ENCODE results near the gene CLECL1. TPM values are rescaled to one million over a fixed set of nuclear protein-coding genes. Genes with fewer than 3 reads are reported as not detected.
"Not testable (repeated sequence)": the region's sequence is repeated elsewhere in the genome, so short reads cannot be mapped to it uniquely, and the experiment has no call there.

The CLECL1 gene
- total RNA-seq, 2 experiments from 2014 or later: 0.44 to 1.7 TPM

DNA sequence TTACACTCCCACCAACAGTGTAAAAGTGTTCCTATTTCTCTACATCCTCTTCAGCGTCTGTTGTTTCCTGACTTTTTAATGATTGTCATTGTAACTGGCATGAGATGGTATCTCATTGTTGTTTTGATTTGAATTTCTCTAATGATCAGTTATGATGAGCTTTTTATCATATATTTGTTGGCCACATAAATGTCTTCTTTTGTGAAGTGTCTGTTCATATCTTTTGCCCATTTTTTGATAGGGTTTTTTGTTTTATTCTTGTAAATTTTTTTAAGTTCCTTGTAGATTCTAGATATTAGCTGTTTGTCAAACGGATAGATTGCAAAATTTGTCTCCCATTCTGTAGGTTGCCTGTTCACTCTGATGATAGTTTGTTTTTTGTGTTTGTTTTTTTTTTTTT, 49.9 kb downstream of the CLECL1 start:
- H3K36me3 Mint-ChIP-seq (ENCODE audit: low read depth): peaks cover 96% of the 10 kb centered on the region
- not testable (repeated sequence) for H3K27ac ChIP-seq (ENCODE audit: low read depth in 1 of 2, low read length in 2 of 2); H3K27me3 Mint-ChIP-seq; H3K9me3 Mint-ChIP-seq; DNase-seq; H3K27me3 ChIP-seq (ENCODE audit: control insufficient read depth in 1 of 2, insufficient read depth in 2 of 2, low read length in 2 of 2); ATAC-seq (ENCODE audit: poor library complexity); H3K4me3 ChIP-seq (ENCODE audit: low read length)
- peaks cover 83% of the 10 kb centered on the region for H3K4me1 Mint-ChIP-seq (ENCODE audit: low read depth)
- peak overlapping the region; percentile 75 for H3K27ac Mint-ChIP-seq
- H3K9me3 ChIP-seq (ENCODE audit: control insufficient read depth in 1 of 2, insufficient read depth in 1 of 2, low read length in 2 of 2): peaks cover 0 to 19% of the 10 kb centered on the region in 2 experiments
- H3K36me3 ChIP-seq (ENCODE audit: insufficient read depth, low read length): peaks cover 87% of the 10 kb centered on the region
- ChIA-PET POLR2A (interaction anchor here (1.0 to 12.3 kb wide), 6 partner anchors 9 to 34 kb away, joined by 3 to 238 read pairs (median 10); no protein-coding TSS in a partner anchor), CTCF (interaction anchor here (1.1 to 1.5 kb wide), 3 partner anchors 9 to 35 kb away, joined by 3 to 7 read pairs (median 4); no protein-coding TSS in a partner anchor)
- intact Hi-C loops (cut with DNase I, micrococcal nuclease): loop anchor here in 1 of 2 experiments (5.0 kb wide), 1 partner anchor 36 kb away; no protein-coding TSS in a partner anchor
- peak overlapping the region; percentile 12 for H3K4me3 Mint-ChIP-seq
- H3K4me1 ChIP-seq (ENCODE audit: insufficient read depth, low read length): peaks cover 37% of the 10 kb centered on the region

DNA sequence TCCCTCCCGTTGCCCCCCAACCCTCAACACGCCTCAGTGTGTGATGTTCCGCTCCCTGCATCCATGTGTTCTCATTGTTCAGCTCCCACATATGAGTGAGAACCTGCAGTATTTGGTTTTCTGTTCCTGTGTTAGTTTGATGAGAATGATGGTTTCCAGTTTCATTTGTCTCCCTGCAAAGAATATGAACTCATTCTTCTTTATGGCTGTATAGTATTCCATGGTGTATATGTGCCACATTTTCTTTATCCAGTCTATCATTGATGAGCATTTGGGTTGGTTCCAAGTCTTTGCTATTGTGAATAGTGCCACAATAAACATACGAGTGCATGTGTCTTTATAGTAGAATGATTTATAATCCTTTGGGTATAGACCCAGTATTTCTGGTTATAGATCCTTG, 50.4 kb downstream of the CLECL1 start:
- not testable (repeated sequence) for H3K27me3 Mint-ChIP-seq; H3K27me3 ChIP-seq (ENCODE audit: control insufficient read depth in 1 of 2, insufficient read depth in 2 of 2, low read length in 2 of 2); H3K27ac ChIP-seq (ENCODE audit: low read depth in 1 of 2, low read length in 2 of 2); H3K9me3 Mint-ChIP-seq; ATAC-seq (ENCODE audit: poor library complexity); DNase-seq; H3K4me3 ChIP-seq (ENCODE audit: low read length)
- H3K4me1 ChIP-seq (ENCODE audit: insufficient read depth, low read length): peaks cover 36% of the 10 kb centered on the region
- H3K36me3 ChIP-seq (ENCODE audit: insufficient read depth, low read length): peaks cover 83% of the 10 kb centered on the region
- CTCF ChIA-PET: interaction anchor here (1.0 to 1.5 kb wide), 4 partner anchors 8 to 35 kb away, joined by 3 to 7 read pairs (median 4); no protein-coding TSS in a partner anchor
- intact Hi-C loops (cut with DNase I, micrococcal nuclease): loop anchor here in 1 of 2 experiments (5.0 kb wide), 1 partner anchor 35 kb away; no protein-coding TSS in a partner anchor
- peak overlapping the region; percentile 22 for H3K4me3 Mint-ChIP-seq
- peaks cover 87% of the 10 kb centered on the region for H3K4me1 Mint-ChIP-seq (ENCODE audit: low read depth)
- POLR2A ChIA-PET: interaction anchor here (0.7 to 12.3 kb wide), 11 partner anchors 8 to 75 kb away, joined by 3 to 238 read pairs (median 6); partner anchors contain the start of genes CLEC2D and KLRB1
- peaks cover 96% of the 10 kb centered on the region for H3K36me3 Mint-ChIP-seq (ENCODE audit: low read depth)
- peaks cover 0 to 19% of the 10 kb centered on the region in 2 experiments for H3K9me3 ChIP-seq (ENCODE audit: control insufficient read depth in 1 of 2, insufficient read depth in 1 of 2, low read length in 2 of 2)
- H3K27ac Mint-ChIP-seq: peak overlapping the region; percentile 75

DNA sequence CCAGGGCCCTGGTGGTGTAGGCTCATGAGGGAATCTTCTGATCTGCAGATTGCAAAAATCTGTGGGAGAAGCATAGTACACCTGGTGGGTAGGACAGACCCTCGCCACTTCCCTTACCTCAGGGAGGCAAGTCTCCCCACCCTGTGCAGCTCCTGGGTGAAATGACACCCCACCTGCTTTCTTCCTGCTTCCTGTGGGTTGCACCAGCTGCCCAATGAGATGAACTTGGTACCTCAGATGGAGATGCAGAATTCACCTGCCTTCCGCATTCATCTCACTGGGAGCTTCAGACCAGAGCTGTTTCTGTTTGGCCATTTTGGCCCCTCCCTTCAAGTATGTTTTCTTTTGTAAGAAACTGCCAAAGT, 58.7 kb downstream of the CLECL1 start:
- ATAC-seq (ENCODE audit: poor library complexity) (peak; percentile 21), DNase-seq (peak in 12 of 14 experiments; percentile 17 to 88 (median 36))
- Histone ChIP-seq H3K27me3 (ENCODE audit: control insufficient read depth in 1 of 2, insufficient read depth in 2 of 2, low read length in 2 of 2) (no peaks in the 10 kb centered on the region), H3K36me3 (ENCODE audit: insufficient read depth, low read length) (peaks cover 30% of the 10 kb centered on the region), H3K4me3 (ENCODE audit: low read length) (peak overlapping the region; percentile 72), H3K27ac (ENCODE audit: low read depth in 1 of 2, low read length in 2 of 2) (peak overlapping the region; percentile 77 to 88), H3K9me3 (ENCODE audit: control insufficient read depth in 1 of 2, insufficient read depth in 1 of 2, low read length in 2 of 2) (peaks cover 0 to 3% of the 10 kb centered on the region in 2 experiments), H3K4me1 (ENCODE audit: insufficient read depth, low read length) (peaks cover 34% of the 10 kb centered on the region)
- no peaks in the 10 kb centered on the region for H3K9me3 Mint-ChIP-seq
- intact Hi-C loops (cut with DNase I, micrococcal nuclease): loop anchor here (5.0 kb wide), 3 partner anchors 33 to 193 kb away; partner anchors contain the start of gene CLEC2B (in 1 of the 2)
- TF ChIP-seq, protein P1, sequence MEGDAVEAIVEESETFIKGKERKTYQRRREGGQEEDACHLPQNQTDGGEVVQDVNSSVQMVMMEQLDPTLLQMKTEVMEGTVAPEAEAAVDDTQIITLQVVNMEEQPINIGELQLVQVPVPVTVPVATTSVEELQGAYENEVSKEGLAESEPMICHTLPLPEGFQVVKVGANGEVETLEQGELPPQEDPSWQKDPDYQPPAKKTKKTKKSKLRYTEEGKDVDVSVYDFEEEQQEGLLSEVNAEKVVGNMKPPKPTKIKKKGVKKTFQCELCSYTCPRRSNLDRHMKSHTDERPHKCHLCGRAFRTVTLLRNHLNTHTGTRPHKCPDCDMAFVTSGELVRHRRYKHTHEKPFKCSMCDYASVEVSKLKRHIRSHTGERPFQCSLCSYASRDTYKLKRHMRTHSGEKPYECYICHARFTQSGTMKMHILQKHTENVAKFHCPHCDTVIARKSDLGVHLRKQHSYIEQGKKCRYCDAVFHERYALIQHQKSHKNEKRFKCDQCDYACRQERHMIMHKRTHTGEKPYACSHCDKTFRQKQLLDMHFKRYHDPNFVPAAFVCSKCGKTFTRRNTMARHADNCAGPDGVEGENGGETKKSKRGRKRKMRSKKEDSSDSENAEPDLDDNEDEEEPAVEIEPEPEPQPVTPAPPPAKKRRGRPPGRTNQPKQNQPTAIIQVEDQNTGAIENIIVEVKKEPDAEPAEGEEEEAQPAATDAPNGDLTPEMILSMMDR (IDR thresholded peaks at IDR 0.05): no peak
- H3K36me3 Mint-ChIP-seq (ENCODE audit: low read depth): peaks cover 83% of the 10 kb centered on the region
- H3K27me3 Mint-ChIP-seq: no peaks in the 10 kb centered on the region
- H3K4me3 Mint-ChIP-seq: peak overlapping the region; percentile 87
- peaks cover 81% of the 10 kb centered on the region for H3K4me1 Mint-ChIP-seq (ENCODE audit: low read depth)
- POLR2A ChIA-PET: interaction anchor here (0.8 to 12.3 kb wide), 21 partner anchors 9 to 333 kb away, joined by 3 to 238 read pairs (median 6); partner anchors contain the start of gene CD69
- peak overlapping the region; percentile 90 for H3K27ac Mint-ChIP-seq
- CTCF ChIA-PET: interaction anchor here (0.8 to 1.6 kb wide), 2 partner anchors 9 to 34 kb away, joined by 3 to 6 read pairs; no protein-coding TSS in a partner anchor

Measured in CD4-positive, alpha-beta T cell (primary cell).